Endothelial cell (in vitro differentiated cells): ENCODE data around the gene NAGLU. TPM values are rescaled to one million over a fixed set of nuclear protein-coding genes. Genes with fewer than 3 reads are reported as not detected.
"Not testable (repeated sequence)": the region's sequence is repeated elsewhere in the genome, so short reads cannot be mapped to it uniquely, and the experiment has no call there.

ENCODE experiments used
- DNase-seq: peaks from one replicate; pipeline ENCODE4 v3.0.0; 2021; ENCODE audit warnings: low spot score
- H3K27ac Mint-ChIP-seq: one replicate; pipeline ENCODE4 v1.8.0; 2021; ENCODE audit warnings: mixed read lengths, inconsistent platforms; ENCODE audit not compliant: unreplicated experiment
- H3K27me3 Mint-ChIP-seq: one replicate; pipeline ENCODE4 v1.8.0; 2021; ENCODE audit warnings: mild to moderate bottlenecking, moderate library complexity, mixed read lengths, inconsistent platforms; ENCODE audit not compliant: unreplicated experiment
- H3K36me3 Mint-ChIP-seq: one replicate; pipeline ENCODE4 v1.8.0; 2021; ENCODE audit warnings: mild to moderate bottlenecking, low read depth, mixed read lengths, inconsistent platforms; ENCODE audit not compliant: unreplicated experiment
- H3K4me1 Mint-ChIP-seq: one replicate; pipeline ENCODE4 v1.8.0; 2021; ENCODE audit warnings: mild to moderate bottlenecking, mixed read lengths, inconsistent platforms; ENCODE audit not compliant: unreplicated experiment
- H3K4me3 Mint-ChIP-seq: one replicate; pipeline ENCODE4 v1.8.0; 2021; ENCODE audit warnings: mild to moderate bottlenecking, mixed read lengths, inconsistent platforms; ENCODE audit not compliant: unreplicated experiment
- H3K9me3 Mint-ChIP-seq: one replicate; pipeline ENCODE4 v1.8.0; 2021; ENCODE audit warnings: mixed read lengths, inconsistent platforms; ENCODE audit not compliant: unreplicated experiment
- CTCF ChIP-seq: fragments of 200-600 bp; sonication (generic); IDR thresholded peaks from one replicate; pipeline ENCODE4 v1.5.0; 2021; ENCODE audit warnings: antibody characterized with exemption; ENCODE audit not compliant: unreplicated experiment
- total RNA-seq: library from RNA; stranded (reverse); fragmentation: NEBNext Ultra II Directional; extraction: Animal tissue kit (Norgen Biotek cat#: 25700); gene quantifications from one replicate; pipeline ENCODE4 v1.2.1, GENCODE V29; 2021; ENCODE audit not compliant: unreplicated experiment

Gene NAGLU
- total RNA-seq, 1 donor from 2014 or later, result 24.2 TPM

GRCh38 chr17:42541041-42541833 lies 5.2 kb downstream of the NAGLU start:
- no peaks in the 10 kb centered on the region for H3K9me3 Mint-ChIP-seq
- TF ChIP-seq CTCF, result no peak
- H3K36me3 Mint-ChIP-seq, result peaks cover 15% of the 10 kb centered on the region
- H3K27ac Mint-ChIP-seq, result peak overlapping the region; percentile 64
- H3K27me3 Mint-ChIP-seq, result peaks cover 13% of the 10 kb centered on the region
- H3K4me1 Mint-ChIP-seq, result peaks cover 10% of the 10 kb centered on the region
- no peak for DNase-seq
- no peak overlapping the region for H3K4me3 Mint-ChIP-seq

- no peak overlapping the region for H3K27ac Mint-ChIP-seq
- peaks cover 14% of the 10 kb centered on the region for H3K27me3 Mint-ChIP-seq
- no peak for DNase-seq
Measured at GRCh38 chr17:42543190-42544079, 7.4 kb downstream of the NAGLU start.

GRCh38 chr17:42544874-42545283 lies 8.8 kb downstream of the NAGLU start:
- TF ChIP-seq CTCF, result no peak
- Mint-ChIP-seq H3K27me3 (peaks cover 16% of the 10 kb centered on the region), H3K36me3 (peaks cover 5% of the 10 kb centered on the region), H3K4me3 (no peak overlapping the region), H3K27ac (peak overlapping the region; percentile 50), H3K4me1 (peaks cover 13% of the 10 kb centered on the region), H3K9me3 (no peaks in the 10 kb centered on the region)
- no peak for DNase-seq

More at GRCh38 chr17:42543190-42544079, 7.4 kb downstream of the NAGLU start:
- H3K9me3 Mint-ChIP-seq, result no peaks in the 10 kb centered on the region
- H3K36me3 Mint-ChIP-seq, result peaks cover 12% of the 10 kb centered on the region
- no peak overlapping the region for H3K4me3 Mint-ChIP-seq
- TF ChIP-seq CTCF, result no peak
- H3K4me1 Mint-ChIP-seq, result peaks cover 10% of the 10 kb centered on the region

GRCh38 chr17:42545755-42546505 lies 9.9 kb downstream of the NAGLU start:
- H3K27me3 Mint-ChIP-seq, result peaks cover 11% of the 10 kb centered on the region
- not testable (repeated sequence) for H3K27ac Mint-ChIP-seq, H3K4me3 Mint-ChIP-seq, H3K9me3 Mint-ChIP-seq, H3K36me3 Mint-ChIP-seq, DNase-seq
- H3K4me1 Mint-ChIP-seq, result peaks cover 11% of the 10 kb centered on the region

- Mint-ChIP-seq H3K36me3 (no peaks in the 10 kb centered on the region), H3K9me3 (no peaks in the 10 kb centered on the region), H3K4me1 (peaks cover 7% of the 10 kb centered on the region), H3K4me3 (no peak overlapping the region), H3K27ac (no peak overlapping the region), H3K27me3 (peaks cover 9% of the 10 kb centered on the region)
- no peak for TF ChIP-seq CTCF
- no peak for DNase-seq
Measured at GRCh38 chr17:42547001-42547461, 11.0 kb downstream of the NAGLU start.
